SIG-M5 treated with dmso at 0.1 percent for 504 hours (cell line): Measurements from ENCODE around the gene VIP.

Experiments
- DNase-seq: peaks from one replicate; lab custom pipeline; 2025; ENCODE audit not compliant: unreplicated experiment; lab: John Stamatoyannopoulos, UW

VIP gene

GRCh38 chr6:152776833-152777232 lies 26.2 kb downstream of the VIP start:
- no peak for DNase-seq

- no peak for DNase-seq
These were observed 32.8 kb downstream of the VIP start for GRCh38 chr6:152783217-152783878.

- DNase-seq: no peak
These were observed 44.1 kb downstream of the VIP start for GRCh38 chr6:152794696-152795095.

- DNase-seq: no peak
These were observed 53.6 kb downstream of the VIP start for GRCh38 chr6:152804150-152804549.
